MM.1S (cell line): Measurements from ENCODE around the gene VEZT.

Experiments
- DNase-seq: peaks from one replicate; pipeline ENCODE4 v3.0.0-alpha.2; 2015
- H2AFZ ChIP-seq: fragments of 300-600 bp; sonication (generic); 2 replicates; pipeline ENCODE4 v1.6.0; 2016; ENCODE audit warnings: antibody characterized with exemption, low read length
- H3F3A ChIP-seq: fragments of 300-600 bp; sonication (generic); 2 replicates; pipeline ENCODE4 v1.6.1; 2016; ENCODE audit warnings: mild to moderate bottlenecking, antibody characterized with exemption, low read length, moderate library complexity, mixed read lengths; ENCODE audit not compliant: insufficient read depth
- H3K27ac ChIP-seq: fragments of 300-600 bp; sonication (generic); 2 replicates; pipeline ENCODE4 v1.5.1; 2016; ENCODE audit warnings: mild to moderate bottlenecking, low read length
- H3K27me3 ChIP-seq: fragments of 300-600 bp; sonication (generic); replicated peaks from 2 replicates; pipeline ENCODE4 v1.6.0; 2016; ENCODE audit warnings: low read length; ENCODE audit not compliant: insufficient read depth
- H3K36me3 ChIP-seq: fragments of 300-600 bp; sonication (generic); replicated peaks from 2 replicates; pipeline ENCODE4 v1.6.1; 2016; ENCODE audit warnings: mild to moderate bottlenecking, low read length, mixed read lengths; ENCODE audit not compliant: insufficient read depth
- H3K4me1 ChIP-seq: fragments of 300-600 bp; sonication (generic); 2 replicates; pipeline ENCODE4 v1.6.1; 2016; ENCODE audit warnings: low read length, mixed read lengths
- H3K4me2 ChIP-seq: fragments of 300-600 bp; sonication (generic); 2 replicates; pipeline ENCODE4 v1.6.0; 2016; ENCODE audit warnings: low read depth, low read length
- H3K4me3 ChIP-seq: fragments of 300-600 bp; sonication (generic); 2 replicates; pipeline ENCODE4 v1.5.1; 2016; ENCODE audit warnings: low read length, mixed read lengths
- H3K79me2 ChIP-seq: fragments of 300-600 bp; sonication (generic); 2 replicates; pipeline ENCODE4 v1.6.1; 2016; ENCODE audit warnings: mixed run types, low read length, mixed read lengths
- H3K9ac ChIP-seq: fragments of 300-600 bp; sonication (generic); 2 replicates; pipeline ENCODE4 v1.6.1; 2016; ENCODE audit warnings: low read length, mixed read lengths
- H3K9me2 ChIP-seq: fragments of 300-600 bp; sonication (generic); replicated peaks from 2 replicates; pipeline ENCODE4 v1.6.1; 2016; ENCODE audit warnings: mild to moderate bottlenecking, low read length, mixed read lengths; ENCODE audit not compliant: insufficient read depth
- H3K9me3 ChIP-seq: fragments of 300-600 bp; sonication (generic); replicated peaks from 2 replicates; pipeline ENCODE4 v1.6.1; 2016; ENCODE audit warnings: mild to moderate bottlenecking, low read length, mixed read lengths; ENCODE audit not compliant: insufficient read depth
- H4K20me1 ChIP-seq: fragments of 300-600 bp; sonication (generic); 2 replicates; pipeline ENCODE4 v1.6.1; 2016; ENCODE audit warnings: mild to moderate bottlenecking, low read length, moderate library complexity, mixed read lengths; ENCODE audit not compliant: insufficient read depth
- CTCF ChIP-seq: fragments of 300-600 bp; sonication (generic); IDR thresholded peaks from 2 replicates; pipeline ENCODE4 v1.5.1; 2016; ENCODE audit warnings: antibody characterized with exemption, low read length, mixed read lengths
- EZH2 ChIP-seq: fragments of 300-600 bp; sonication (generic); optimal IDR thresholded peaks from 2 replicates; pipeline ENCODE3; 2017; ENCODE audit warnings: low read depth, mild to moderate bottlenecking, antibody characterized with exemption, low read length, mixed read lengths
- EZH2phosphoT487 ChIP-seq: fragments of 300-600 bp; sonication (generic); IDR thresholded peaks from 2 replicates; pipeline ENCODE4 v1.6.1; 2018; ENCODE audit warnings: antibody characterized with exemption, low read length

Gene VEZT

GRCh38 chr12:95184121-95184520 is 33.5 kb upstream of the VEZT start:
- Histone ChIP-seq H3K27me3 (no peaks in the 10 kb centered on the region), H3F3A (no peaks in the 10 kb centered on the region), H3K27ac (no peak overlapping the region), H4K20me1 (no peaks in the 10 kb centered on the region), H2AFZ (no peak overlapping the region), H3K79me2 (no peaks in the 10 kb centered on the region), H3K9ac (no peak overlapping the region), H3K4me2 (no peak overlapping the region), H3K9me3 (no peaks in the 10 kb centered on the region), H3K4me1 (no peaks in the 10 kb centered on the region), H3K4me3 (no peak overlapping the region), H3K9me2 (no peaks in the 10 kb centered on the region), H3K36me3 (no peaks in the 10 kb centered on the region)
- TF ChIP-seq EZH2phosphoT487 (no peak), CTCF (no peak), EZH2 (no peak)
- DNase-seq: no peak

GRCh38 chr12:95185072-95185471 is 32.5 kb upstream of the VEZT start:
- Histone ChIP-seq H3F3A (no peaks in the 10 kb centered on the region), H2AFZ (no peak overlapping the region), H3K27ac (no peak overlapping the region), H3K4me2 (no peak overlapping the region), H3K36me3 (no peaks in the 10 kb centered on the region), H3K27me3 (no peaks in the 10 kb centered on the region), H3K4me1 (no peaks in the 10 kb centered on the region), H3K9ac (no peak overlapping the region), H3K79me2 (no peaks in the 10 kb centered on the region), H3K9me3 (no peaks in the 10 kb centered on the region), H3K9me2 (no peaks in the 10 kb centered on the region), H4K20me1 (no peaks in the 10 kb centered on the region), H3K4me3 (no peak overlapping the region)
- no peak for DNase-seq
- TF ChIP-seq EZH2: no peak
- TF ChIP-seq EZH2phosphoT487: no peak
- TF ChIP-seq CTCF: no peak

DNA sequence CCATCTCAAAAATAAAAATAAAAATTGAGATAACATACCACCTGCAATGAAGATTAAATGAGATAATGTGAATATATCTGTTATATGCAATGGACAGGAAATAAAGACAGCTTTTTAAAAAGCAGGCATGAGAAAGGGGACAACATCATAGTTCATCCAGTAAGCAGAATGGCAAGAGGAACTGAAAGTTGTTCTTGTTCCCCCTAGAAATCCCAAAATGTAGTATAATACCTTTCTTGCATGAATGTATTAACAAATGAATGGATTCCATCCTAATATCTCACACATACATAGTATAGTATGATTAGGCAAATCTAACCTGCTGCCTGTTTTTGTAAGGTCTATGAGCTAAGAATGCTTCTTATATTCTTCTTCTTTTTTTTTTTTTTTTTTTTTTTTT is 31.8 kb upstream of the VEZT start:
- no peak overlapping the region for H3K27ac ChIP-seq
- no peak overlapping the region for H3K4me3 ChIP-seq
- H3K4me1 ChIP-seq: no peaks in the 10 kb centered on the region
- no peaks in the 10 kb centered on the region for H3K27me3 ChIP-seq
- H2AFZ ChIP-seq: no peak overlapping the region
- H3K9me3 ChIP-seq: no peaks in the 10 kb centered on the region
- TF ChIP-seq EZH2phosphoT487 (no peak), EZH2 (no peak), CTCF (no peak)
- no peaks in the 10 kb centered on the region for H3K9me2 ChIP-seq
- DNase-seq: no peak
- no peaks in the 10 kb centered on the region for H4K20me1 ChIP-seq
- H3K9ac ChIP-seq: no peak overlapping the region
- no peaks in the 10 kb centered on the region for H3F3A ChIP-seq
- H3K36me3 ChIP-seq: no peaks in the 10 kb centered on the region
- no peak overlapping the region for H3K4me2 ChIP-seq
- no peaks in the 10 kb centered on the region for H3K79me2 ChIP-seq
